GM12878 (cell line): ENCODE measurements around the gene LTN1. TPM values are rescaled to one million over a fixed set of nuclear protein-coding genes. Genes with fewer than 3 reads are reported as not detected.

Experiments used
- ATAC-seq: fragments of 200-7000 bp; cut with Tn5 transposase; 3 replicates; pipeline ENCODE4 v1.9.1; 2020; ENCODE audit warnings: mild to moderate bottlenecking, moderate library complexity
- BruUV-seq: library from RNA; stranded (reverse); fragments of 400-500 nt; replicated peaks from 2 replicates; lab custom pipeline; 2021; lab: Mats Ljungman, UMichigan
- CTCF ChIA-PET: fragments of 300-600 bp; sonication (Branson Sonifier 250); formaldehyde crosslinking; extraction: SDS; loops from one replicate; lab custom pipeline; 2021; ENCODE audit warnings: inconsistent platforms; lab: Yijun Ruan, JAX
- POLR2A ChIA-PET: fragments of 350-600 bp; formaldehyde crosslinking; extraction: SDS; loops from one replicate; lab custom pipeline; 2021; ENCODE audit warnings: inconsistent platforms; lab: Charles Lee
- RAD21 ChIA-PET: fragments of 300-600 bp; sonication (Branson Sonifier 250); formaldehyde crosslinking; loops from one replicate; lab custom pipeline; 2023; ENCODE audit warnings: antibody characterized with exemption; ENCODE audit not compliant: unreplicated experiment; lab: Charles Lee
- SMC1A ChIA-PET: fragments of 300-600 bp; sonication (Branson Sonifier 250); formaldehyde crosslinking; loops from one replicate; lab custom pipeline; 2023; ENCODE audit not compliant: unreplicated experiment, uncharacterized antibody; lab: Charles Lee
- DNase-seq: peaks from one replicate; pipeline ENCODE4 v3.0.0-alpha.2; 2011; ENCODE audit warnings: low read depth, low spot score
- FAIRE-seq: peaks from 3 replicates; lab custom pipeline; 2011; peaks lifted over from hg19 to GRCh38; lab: Jason Lieb, UNC
- H2AFZ ChIP-seq: 2 replicates; pipeline ENCODE4 v1.6.0; 2011; ENCODE audit warnings: low read depth, low read length, control low read depth; ENCODE audit not compliant: control insufficient read depth
- H3K27ac ChIP-seq: 2 replicates; pipeline ENCODE4 v1.5.1; 2011; ENCODE audit warnings: control low read depth; ENCODE audit not compliant: control insufficient read depth, insufficient read depth
- H3K27me3 ChIP-seq, 2 experiments: replicated peaks in 1 of 2; 2 replicates each; pipeline versions ENCODE4 v1.6.0 to v1.6.1; 2011; ENCODE audit warnings: low read length in 1 of 2; ENCODE audit not compliant: control insufficient read depth in 2 of 2, insufficient read depth in 2 of 2
- H3K36me3 ChIP-seq, 2 experiments: 2 replicates each; pipeline ENCODE4 v1.5.1; 2011; ENCODE audit warnings: low read length in 1 of 2; ENCODE audit not compliant: control insufficient read depth in 2 of 2, insufficient read depth in 2 of 2
- H3K4me1 ChIP-seq: 2 replicates; pipeline ENCODE4 v1.6.1; 2011; ENCODE audit warnings: mild to moderate bottlenecking, low read length, moderate library complexity, mixed read lengths; ENCODE audit not compliant: control insufficient read depth, insufficient read depth
- H3K4me2 ChIP-seq: 2 replicates; pipeline ENCODE4 v1.6.0; 2011; ENCODE audit warnings: control low read depth; ENCODE audit not compliant: control insufficient read depth, insufficient read depth
- H3K4me3 ChIP-seq: fragments of 200-600 bp; sonication (generic); 2 replicates; pipeline ENCODE4 v1.5.1; 2016
- H3K79me2 ChIP-seq: 2 replicates; pipeline ENCODE4 v1.6.0; 2011; ENCODE audit warnings: low read length; ENCODE audit not compliant: control insufficient read depth, insufficient read depth
- H3K9ac ChIP-seq: 2 replicates; pipeline ENCODE4 v1.8.0; 2011; ENCODE audit warnings: low read length, control low read depth, mixed read lengths; ENCODE audit not compliant: control insufficient read depth, insufficient read depth
- H3K9me3 ChIP-seq: replicated peaks from 3 replicates; pipeline ENCODE4 v1.5.1; 2011; ENCODE audit warnings: mild to moderate bottlenecking, low read length; ENCODE audit not compliant: control insufficient read depth, insufficient read depth
- H4K20me1 ChIP-seq: 2 replicates; pipeline ENCODE4 v1.6.0; 2011; ENCODE audit not compliant: control insufficient read depth, insufficient read depth
- ATF7 ChIP-seq: fragments of 450-650 bp; IDR thresholded peaks from 2 replicates; pipeline ENCODE4 v1.6.1; 2016; ENCODE audit warnings: low read depth, mild to moderate bottlenecking
- BCL11A ChIP-seq: IDR thresholded peaks from 2 replicates; pipeline ENCODE4 v1.6.1; 2011; ENCODE audit warnings: low read depth, low read length
- GABPA ChIP-seq: IDR thresholded peaks from 2 replicates; pipeline ENCODE4 v1.6.1; 2014; ENCODE audit warnings: antibody characterized with exemption, low read depth, mild to moderate bottlenecking, inconsistent platforms
- LARP7 ChIP-seq: fragments of 450-650 bp; IDR thresholded peaks from 2 replicates; pipeline ENCODE4 v1.6.1; 2017; ENCODE audit warnings: mild to moderate bottlenecking
- NBN ChIP-seq: fragments of 450-650 bp; IDR thresholded peaks from 2 replicates; pipeline ENCODE4 v1.6.1; 2016
- PAX5 ChIP-seq: IDR thresholded peaks from 2 replicates; pipeline ENCODE4 v1.6.1; 2011; ENCODE audit warnings: low read depth, low read length, borderline replicate concordance
- RAD51 ChIP-seq: fragments of 450-650 bp; IDR thresholded peaks from 2 replicates; pipeline ENCODE4 v1.6.1; 2016; ENCODE audit warnings: moderate library complexity, mild to moderate bottlenecking, inconsistent platforms
- RBBP5 ChIP-seq: fragments of 200-600 bp; sonication (generic); conservative IDR thresholded peaks from 2 replicates; pipeline ENCODE4 v1.6.1; 2016
- SPI1 ChIP-seq: IDR thresholded peaks from 2 replicates; pipeline ENCODE4 v1.6.1; 2011; ENCODE audit warnings: low read depth, mild to moderate bottlenecking, low read length, moderate library complexity, borderline replicate concordance; ENCODE audit not compliant: insufficient read depth
- STAT1 ChIP-seq: fragments of 450-650 bp; conservative IDR thresholded peaks from 2 replicates; pipeline ENCODE4 v1.6.1; 2014; ENCODE audit warnings: antibody characterized with exemption, mild to moderate bottlenecking
- ZNF384 ChIP-seq: IDR thresholded peaks from 2 replicates; pipeline ENCODE4 v1.6.1; 2012; ENCODE audit warnings: low read depth, mild to moderate bottlenecking, low read length, improper control_type of control experiment, borderline replicate concordance
- WGBS: methylation state at CpG from one replicate; pipeline ENCODE4 v1.1.6; 2016; ENCODE audit warnings: low lambda C conversion rate; ENCODE audit not compliant: insufficient replicate concordance, insufficient coverage; ENCODE audit errors: missing lambda C conversion rate; 5-methylcytosine and 5-hydroxymethylcytosine counted together
- in situ Hi-C: fragments of 300-500 bp; cut with MboI; formaldehyde crosslinking; loops from 9 replicates; pipeline ENCODE4 v1.14.3; 2018; ENCODE audit warnings: mixed read lengths
- intact Hi-C: fragments of 100-400 bp; cut with micrococcal nuclease; formaldehyde crosslinking; loops from one replicate; pipeline ENCODE4 v1.14.2; 2022; ENCODE audit not compliant: unreplicated experiment
- polyA plus RNA-seq, 11 experiments: library from polyadenylated mRNA; depleted of rRNA in 4 of 11; unstranded in 6 of 11; stranded (reverse) in 5 of 11; fragments of >200 nt; fragmentation: Nextera tagmentation in 4 of 11; fragmentation: Illumina TruSeq in 1 of 11; extraction: Ambion mirVana in 4 of 11; extraction: Trizol in 1 of 11; gene quantifications; 1 replicate in 1 of 11; 2 replicates in 10 of 11; pipeline versions ENCODE4 v1.2.1 to v1.2.3, GENCODE V29; 2011 to 2016; ENCODE audit warnings: inconsistent platforms in 2 of 11, missing spikeins in 2 of 11, low read depth in 1 of 11
- total RNA-seq, 4 experiments: library from RNA; depleted of rRNA in 3 of 4; stranded (reverse); fragments of >200 nt in 3 of 4; fragmentation: Illumina TruSeq in 1 of 4; extraction: Trizol in 1 of 4; gene quantifications; 2 replicates each; pipeline versions ENCODE4 v1.2.1 to v1.2.3, GENCODE V29; 2013 to 2021
- TF ChIP-seq, protein P1 (sequence below): fragments of 450-650 bp; IDR thresholded peaks from 2 replicates; pipeline ENCODE4 v1.6.1; 2017; ENCODE audit warnings: mild to moderate bottlenecking
- TF ChIP-seq, protein P2 (sequence below): IDR thresholded peaks from 2 replicates; pipeline ENCODE4 v1.6.1; 2012; ENCODE audit warnings: low read depth, low read length, improper control_type of control experiment

LTN1 gene
- total and polyA plus RNA-seq, 10 of the 15 experiments (the other 5 are each of a cell fraction or from before 2014, with no cell fraction given) = 3.5 to 17.3 (median 12.3) TPM

DNA sequence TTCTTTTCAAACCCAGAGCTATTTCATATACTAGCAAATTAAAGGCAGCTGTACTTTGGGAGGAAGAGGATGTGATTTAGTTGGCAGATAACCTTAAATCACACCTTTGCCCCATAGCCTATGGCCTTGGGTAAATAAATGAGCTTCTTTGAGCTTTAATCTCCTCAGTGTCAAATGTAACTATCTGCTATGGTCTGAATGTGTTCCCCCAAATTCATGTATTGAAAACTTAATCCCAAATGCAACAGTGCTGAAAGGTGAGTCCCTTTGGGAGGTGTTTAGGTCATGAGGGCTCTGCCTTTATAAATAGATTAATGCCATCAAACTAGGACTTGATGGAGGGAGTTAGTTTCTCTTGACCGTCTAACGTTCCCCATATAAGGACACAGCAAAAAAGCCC, 85.8 kb downstream of the LTN1 start:
- Histone ChIP-seq H4K20me1 (no peaks in the 10 kb centered on the region), H3K4me2 (no peak overlapping the region), H3K9ac (no peak overlapping the region), H3K36me3 (no peaks in the 10 kb centered on the region), H3K27ac (no peak overlapping the region), H3K4me3 (no peak overlapping the region), H3K9me3 (no peaks in the 10 kb centered on the region), H3K79me2 (no peaks in the 10 kb centered on the region), H3K27me3 (no peaks in the 10 kb centered on the region), H3K4me1 (no peaks in the 10 kb centered on the region), H2AFZ (no peak overlapping the region)
- no peak for FAIRE-seq
- POLR2A ChIA-PET = no interaction called here
- in situ Hi-C loops (no loop called here), intact Hi-C loops (no loop called here)
- TF ChIP-seq PAX5 (no peak), STAT1 (no peak), RAD51 (no peak), LARP7 (no peak)
- TF ChIP-seq, protein P1, sequence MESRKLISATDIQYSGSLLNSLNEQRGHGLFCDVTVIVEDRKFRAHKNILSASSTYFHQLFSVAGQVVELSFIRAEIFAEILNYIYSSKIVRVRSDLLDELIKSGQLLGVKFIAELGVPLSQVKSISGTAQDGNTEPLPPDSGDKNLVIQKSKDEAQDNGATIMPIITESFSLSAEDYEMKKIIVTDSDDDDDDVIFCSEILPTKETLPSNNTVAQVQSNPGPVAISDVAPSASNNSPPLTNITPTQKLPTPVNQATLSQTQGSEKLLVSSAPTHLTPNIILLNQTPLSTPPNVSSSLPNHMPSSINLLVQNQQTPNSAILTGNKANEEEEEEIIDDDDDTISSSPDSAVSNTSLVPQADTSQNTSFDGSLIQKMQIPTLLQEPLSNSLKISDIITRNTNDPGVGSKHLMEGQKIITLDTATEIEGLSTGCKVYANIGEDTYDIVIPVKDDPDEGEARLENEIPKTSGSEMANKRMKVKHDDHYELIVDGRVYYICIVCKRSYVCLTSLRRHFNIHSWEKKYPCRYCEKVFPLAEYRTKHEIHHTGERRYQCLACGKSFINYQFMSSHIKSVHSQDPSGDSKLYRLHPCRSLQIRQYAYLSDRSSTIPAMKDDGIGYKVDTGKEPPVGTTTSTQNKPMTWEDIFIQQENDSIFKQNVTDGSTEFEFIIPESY = no peak
- ATAC-seq = no peak
- no peak for DNase-seq
- RAD21 ChIA-PET = no interaction called here
- CTCF ChIA-PET = no interaction called here
- SMC1A ChIA-PET = no interaction called here
- BruUV-seq = no TSS peak
- WGBS = 95% methylated on average over 2 of the region's 2 CpGs

DNA sequence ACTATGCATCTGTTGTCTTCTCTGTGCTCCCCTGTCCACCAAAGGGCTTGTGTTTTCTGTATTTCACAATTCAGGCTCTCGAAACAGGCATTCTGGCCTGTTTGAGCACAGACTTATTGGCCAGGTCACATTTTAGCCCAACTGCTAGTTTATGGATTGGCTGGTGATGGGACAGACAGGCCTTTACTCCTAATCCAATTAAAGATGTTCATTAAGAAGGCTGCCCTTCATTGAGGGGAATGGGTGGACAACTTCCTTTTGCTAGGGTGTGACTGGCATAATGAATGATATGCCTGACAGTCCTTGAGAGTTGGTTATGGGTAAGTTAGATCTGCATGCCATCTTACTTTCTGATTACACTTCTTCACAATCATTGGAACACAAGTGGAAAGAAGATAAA, 86.4 kb downstream of the LTN1 start:
- Histone ChIP-seq H3K9me3 (no peaks in the 10 kb centered on the region), H3K27me3 (no peaks in the 10 kb centered on the region), H3K79me2 (no peaks in the 10 kb centered on the region), H3K4me2 (no peak overlapping the region), H4K20me1 (no peaks in the 10 kb centered on the region), H3K36me3 (no peaks in the 10 kb centered on the region), H3K27ac (no peak overlapping the region), H3K9ac (no peak overlapping the region), H3K4me1 (no peaks in the 10 kb centered on the region), H3K4me3 (no peak overlapping the region), H2AFZ (no peak overlapping the region)
- ChIA-PET CTCF (no interaction called here), RAD21 (no interaction called here), POLR2A (no interaction called here), SMC1A (no interaction called here)
- intact Hi-C loops = no loop called here
- BruUV-seq = no TSS peak
- WGBS = 0% methylated on average over 1 of the region's 1 CpG
- in situ Hi-C loops = no loop called here
- no peak for TF ChIP-seq GABPA
- TF ChIP-seq, protein P2, sequence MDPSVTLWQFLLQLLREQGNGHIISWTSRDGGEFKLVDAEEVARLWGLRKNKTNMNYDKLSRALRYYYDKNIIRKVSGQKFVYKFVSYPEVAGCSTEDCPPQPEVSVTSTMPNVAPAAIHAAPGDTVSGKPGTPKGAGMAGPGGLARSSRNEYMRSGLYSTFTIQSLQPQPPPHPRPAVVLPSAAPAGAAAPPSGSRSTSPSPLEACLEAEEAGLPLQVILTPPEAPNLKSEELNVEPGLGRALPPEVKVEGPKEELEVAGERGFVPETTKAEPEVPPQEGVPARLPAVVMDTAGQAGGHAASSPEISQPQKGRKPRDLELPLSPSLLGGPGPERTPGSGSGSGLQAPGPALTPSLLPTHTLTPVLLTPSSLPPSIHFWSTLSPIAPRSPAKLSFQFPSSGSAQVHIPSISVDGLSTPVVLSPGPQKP = no peak
- TF ChIP-seq SPI1 = no peak
- no peak for TF ChIP-seq ATF7
- no peak for TF ChIP-seq BCL11A
- no peak for TF ChIP-seq NBN
- TF ChIP-seq ZNF384 = no peak
- TF ChIP-seq RBBP5 = no peak
- ATAC-seq (no peak), FAIRE-seq (no peak), DNase-seq (no peak)
